Measurements from ENCODE around the gene ZNF800.

- TF ChIP-seq EZH2 (IDR thresholded peaks at IDR 0.05; ENCODE audit: borderline replicate concordance, insufficient read depth, low read length, poor library complexity, severe bottlenecking) (no peak), REST (IDR thresholded peaks at IDR 0.05; ENCODE audit: borderline replicate concordance) (no peak), CTCF (IDR thresholded peaks at IDR 0.05; ENCODE audit: poor library complexity, severe bottlenecking) (no peak), RAD21 (conservative IDR thresholded peaks at IDR 0.05) (no peak), TAF1 (IDR thresholded peaks at IDR 0.05; ENCODE audit: low read depth) (no peak), POLR2AphosphoS5 (IDR thresholded peaks at IDR 0.05) (no peak), MXI1 (conservative IDR thresholded peaks at IDR 0.05; ENCODE audit: poor library complexity, severe bottlenecking) (no peak)
Measured at GRCh38 chr7:127437241-127437640, 44.7 kb upstream of the ZNF800 start.
